ENCODE measurements around the gene OTOGL.

DNA sequence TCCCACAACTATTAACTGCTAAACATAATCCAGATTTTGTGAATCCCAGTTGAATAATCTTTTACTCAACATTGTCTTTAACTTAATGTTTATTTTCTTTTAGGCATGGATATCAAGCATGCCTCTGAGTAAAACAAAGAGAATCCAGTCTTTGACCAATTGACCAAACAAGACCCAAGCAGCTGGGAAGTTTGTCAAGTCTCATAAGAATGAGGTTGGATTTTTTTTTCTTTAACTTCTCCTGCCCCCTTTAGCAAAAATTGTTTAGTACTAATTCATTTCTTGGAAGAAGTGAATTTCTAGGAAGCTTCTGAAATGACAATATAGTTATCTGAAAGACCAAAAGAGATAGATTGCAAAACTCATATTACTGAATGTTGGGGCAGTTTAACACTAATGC lies 89.9 kb downstream of the OTOGL start:
- TF ChIP-seq CTCF (IDR thresholded peaks at IDR 0.05) (no peak), POLR2AphosphoS5 (IDR thresholded peaks at IDR 0.05) (no peak), POLR2A (IDR thresholded peaks at IDR 0.05) (no peak)

Measured in breast epithelium (tissue), 3 donors.